HCT116 (cell line): ENCODE measurements around the gene PAIP1. TPM values are rescaled to one million over a fixed set of nuclear protein-coding genes. Genes with fewer than 3 reads are reported as not detected.

ENCODE experiments used
- ATAC-seq: fragments of 200-7000 bp; cut with Tn5 transposase; 2 replicates; pipeline ENCODE4 v1.9.1; 2020; ENCODE audit warnings: mild to moderate bottlenecking, moderate library complexity
- BruUV-seq: library from RNA; stranded (reverse); fragments of 400-500 nt; replicated peaks from 2 replicates; lab custom pipeline; 2021; lab: Mats Ljungman, UMichigan
- CTCF ChIA-PET: fragments of 300-600 bp; sonication (Branson Sonifier 250); formaldehyde crosslinking; loops from one replicate; lab custom pipeline; 2021; ENCODE audit warnings: antibody characterized with exemption; lab: Charles Lee
- POLR2A ChIA-PET: fragments of 300-600, 350-600 bp; sonication (Branson Sonifier 250); formaldehyde crosslinking; loops from one replicate; lab custom pipeline; 2021; ENCODE audit warnings: antibody characterized with exemption; lab: Charles Lee
- RAD21 ChIA-PET, 2 experiments: fragments of 300-600 bp; sonication (Branson Sonifier 250); formaldehyde crosslinking; loops; one replicate each; lab custom pipeline; 2023; ENCODE audit warnings: low total read pairs in 2 of 2; ENCODE audit not compliant: uncharacterized antibody in 2 of 2, unreplicated experiment in 2 of 2, low non-redundant PET in 1 of 2; lab: Charles Lee
- DNase-seq: peaks from one replicate; pipeline ENCODE4 v3.0.0-alpha.2; 2010; ENCODE audit warnings: low read depth, low spot score
- H2AFZ ChIP-seq: fragments of 200-600 bp; shearing (Covaris generic), sonication (generic); 2 replicates; pipeline ENCODE4 v1.6.1; 2017; ENCODE audit warnings: low read depth, mixed run types, mixed read lengths, antibody characterized with exemption, low read length; ENCODE audit not compliant: poor library complexity, severe bottlenecking
- H3K27ac ChIP-seq: 2 replicates; pipeline ENCODE4 v1.5.1; 2012; ENCODE audit warnings: low read depth, low read length
- H3K27me3 ChIP-seq: fragments of 200-600 bp; sonication (generic); 2 replicates; pipeline ENCODE4 v1.6.1; 2016; ENCODE audit warnings: mixed run types, low read length, mixed read lengths; ENCODE audit not compliant: insufficient read depth
- H3K36me3 ChIP-seq, 2 experiments: fragments of 200-500 bp in 1 of 2; fragments of 200-600 bp in 1 of 2; sonication (Bioruptor generic) in 1 of 2; sonication (generic) in 1 of 2; 2 replicates each; pipeline versions ENCODE4 v1.5.1 to v1.6.1; 2014 to 2016; ENCODE audit warnings: low read length in 2 of 2, inconsistent platforms in 1 of 2, mixed read lengths in 1 of 2, mixed run types in 1 of 2; ENCODE audit not compliant: insufficient read depth in 2 of 2, control insufficient read depth in 1 of 2
- H3K4me1 ChIP-seq, 2 experiments: fragments of 200-600 bp in 1 of 2; sonication (generic) in 1 of 2; 2 replicates each; pipeline versions ENCODE4 v1.5.1 to v1.6.1; 2012 to 2017; ENCODE audit warnings: low read length in 2 of 2, inconsistent platforms in 1 of 2, mild to moderate bottlenecking in 1 of 2, mixed read lengths in 1 of 2, mixed run types in 1 of 2, moderate library complexity in 1 of 2; ENCODE audit not compliant: insufficient read depth in 2 of 2, control insufficient read depth in 1 of 2
- H3K4me2 ChIP-seq: fragments of 200-600 bp; sonication (generic); 2 replicates; pipeline ENCODE4 v1.6.1; 2017; ENCODE audit warnings: mixed run types, low read length, mixed read lengths
- H3K4me3 ChIP-seq, 2 experiments: fragments of 200-600 bp in 1 of 2; sonication (generic) in 1 of 2; replicated peaks in 1 of 2; 2 replicates each; pipeline ENCODE4 v1.5.1; 2011 to 2016; ENCODE audit warnings: low read length in 2 of 2, control low read depth in 1 of 2, low read depth in 1 of 2, mild to moderate bottlenecking in 1 of 2, mixed read lengths in 1 of 2, mixed run types in 1 of 2
- H3K79me2 ChIP-seq: fragments of 200-600 bp; sonication (generic); 2 replicates; pipeline ENCODE4 v1.6.1; 2017; ENCODE audit warnings: mild to moderate bottlenecking, mixed run types, low read length, moderate library complexity, mixed read lengths; ENCODE audit not compliant: insufficient read depth
- H3K9ac ChIP-seq: fragments of 200-600 bp; sonication (generic); 2 replicates; pipeline ENCODE4 v1.6.1; 2016; ENCODE audit warnings: low read length, mixed read lengths
- H3K9me2 ChIP-seq: fragments of 200-600 bp; sonication (generic), shearing (Covaris generic); 2 replicates; pipeline ENCODE4 v1.6.1; 2017; ENCODE audit warnings: mixed run types, mild to moderate bottlenecking, moderate library complexity; ENCODE audit not compliant: insufficient read depth
- H3K9me3 ChIP-seq, 2 experiments: fragments of 200-500 bp in 1 of 2; fragments of 200-600 bp in 1 of 2; sonication (Bioruptor generic) in 1 of 2; sonication (generic) in 1 of 2; 2 replicates each; pipeline ENCODE4 v1.6.1; 2014 to 2017; ENCODE audit warnings: low read length in 2 of 2, mixed read lengths in 2 of 2, inconsistent platforms in 1 of 2, low read depth in 1 of 2, mild to moderate bottlenecking in 1 of 2, mixed run types in 1 of 2, moderate library complexity in 1 of 2; ENCODE audit not compliant: control insufficient read depth in 1 of 2, insufficient read depth in 1 of 2
- H4K20me1 ChIP-seq: fragments of 200-600 bp; sonication (generic), shearing (Covaris generic); 2 replicates; pipeline ENCODE4 v1.6.1; 2017; ENCODE audit warnings: mixed run types, mild to moderate bottlenecking, moderate library complexity; ENCODE audit not compliant: insufficient read depth
- CBX3 ChIP-seq: IDR thresholded peaks from 2 replicates; pipeline ENCODE4 v1.6.1; 2012; ENCODE audit warnings: low read depth
- EGR1 ChIP-seq: IDR thresholded peaks from 2 replicates; pipeline ENCODE4 v1.6.1; 2012; ENCODE audit warnings: low read depth
- REST ChIP-seq: IDR thresholded peaks from 2 replicates; pipeline ENCODE4 v1.6.1; 2012; ENCODE audit warnings: low read depth
- intact Hi-C: fragments of 100-400 bp; cut with micrococcal nuclease; formaldehyde crosslinking; loops from 2 replicates; pipeline ENCODE4 v1.10.0; 2022
- total RNA-seq: library from RNA; stranded (reverse); gene quantifications from one replicate; pipeline ENCODE4 v1.2.1, GENCODE V29; 2021; ENCODE audit not compliant: unreplicated experiment

Gene PAIP1
- total RNA-seq, 1 experiment from 2014 or later, result 83.8 TPM

GRCh38 chr5:43602461-43603343, 45.8 kb upstream of the PAIP1 start, which contains the start of gene NNT:
NNT (plus strand) TSS chr5:43603180; CDS start chr5:43609196, 6,016 bp downstream.
- Histone ChIP-seq H2AFZ (no peak within 1 kb of the TSS), H3K9me3 (no peaks in the 10 kb centered on the region), H3K27ac (no peak within 1 kb of the TSS), H3K9me2 (no peaks in the 10 kb centered on the region), H3K4me2 (no peak within 1 kb of the TSS), H3K9ac (no peak within 1 kb of the TSS), H3K36me3 (no peaks in the 10 kb centered on the region), H4K20me1 (no peaks in the 10 kb centered on the region), H3K4me1 (no peaks in the 10 kb centered on the region), H3K27me3 (no peaks in the 10 kb centered on the region), H3K4me3 (no peak within 1 kb of the TSS), H3K79me2 (no peaks in the 10 kb centered on the region)
- ChIA-PET CTCF (no interaction called here), RAD21 (no interaction called here), POLR2A (no interaction called here)
- BruUV-seq, result no TSS peak
- intact Hi-C loops, result no loop called here
- DNase-seq (no peak), ATAC-seq (no peak)
- TF ChIP-seq REST, result no peak
- no peak for TF ChIP-seq EGR1
- TF ChIP-seq CBX3, result no peak
